Left ventricle myocardium inferior (tissue), 1 donor: ENCODE measurements around the gene NFIA. TPM values are rescaled to one million over a fixed set of nuclear protein-coding genes. Genes with fewer than 3 reads are reported as not detected.

Experiments
- DNase-seq: peaks from one replicate; pipeline ENCODE4 v3.0.0-alpha.2; 2020
- H3K27ac ChIP-seq: fragments of 200-600 bp; replicated peaks from 2 replicates; pipeline ENCODE4 v1.8.0; 2021
- H3K27me3 ChIP-seq: fragments of 200-600 bp; 2 replicates; pipeline ENCODE4 v1.8.0; 2021; ENCODE audit warnings: low read depth
- H3K36me3 ChIP-seq: fragments of 200-600 bp; 2 replicates; pipeline ENCODE4 v1.8.0; 2021
- H3K4me1 ChIP-seq: fragments of 200-600 bp; 2 replicates; pipeline ENCODE4 v1.8.0; 2021
- H3K4me3 ChIP-seq: fragments of 200-600 bp; 2 replicates; pipeline ENCODE4 v1.8.0; 2021; ENCODE audit warnings: mild to moderate bottlenecking, moderate library complexity
- H3K9me3 ChIP-seq: fragments of 200-600 bp; replicated peaks from 2 replicates; pipeline ENCODE4 v1.8.0; 2021
- intact Hi-C: fragments of 100-400 bp; cut with micrococcal nuclease; formaldehyde crosslinking; loops from one replicate; pipeline ENCODE4 v1.11.0; 2022
- total RNA-seq: library from RNA; stranded (reverse); fragmentation: NEBNext Ultra II Directional; extraction: Animal tissue kit (Norgen Biotek cat#: 25700); gene quantifications from one replicate; pipeline ENCODE4 v1.2.1, GENCODE V29; 2021
- TF ChIP-seq, protein P1 (sequence below): fragments of 200-600 bp; IDR thresholded peaks from 2 replicates; pipeline ENCODE4 v1.8.0; 2021; ENCODE audit warnings: antibody characterized with exemption, mild to moderate bottlenecking, borderline replicate concordance
- donor health status: DM: no; HTN: yes; CAD: no; lungs with severe emphysema.

Gene NFIA
- total RNA-seq, 1 donor from 2014 or later: 90.2 TPM

DNA sequence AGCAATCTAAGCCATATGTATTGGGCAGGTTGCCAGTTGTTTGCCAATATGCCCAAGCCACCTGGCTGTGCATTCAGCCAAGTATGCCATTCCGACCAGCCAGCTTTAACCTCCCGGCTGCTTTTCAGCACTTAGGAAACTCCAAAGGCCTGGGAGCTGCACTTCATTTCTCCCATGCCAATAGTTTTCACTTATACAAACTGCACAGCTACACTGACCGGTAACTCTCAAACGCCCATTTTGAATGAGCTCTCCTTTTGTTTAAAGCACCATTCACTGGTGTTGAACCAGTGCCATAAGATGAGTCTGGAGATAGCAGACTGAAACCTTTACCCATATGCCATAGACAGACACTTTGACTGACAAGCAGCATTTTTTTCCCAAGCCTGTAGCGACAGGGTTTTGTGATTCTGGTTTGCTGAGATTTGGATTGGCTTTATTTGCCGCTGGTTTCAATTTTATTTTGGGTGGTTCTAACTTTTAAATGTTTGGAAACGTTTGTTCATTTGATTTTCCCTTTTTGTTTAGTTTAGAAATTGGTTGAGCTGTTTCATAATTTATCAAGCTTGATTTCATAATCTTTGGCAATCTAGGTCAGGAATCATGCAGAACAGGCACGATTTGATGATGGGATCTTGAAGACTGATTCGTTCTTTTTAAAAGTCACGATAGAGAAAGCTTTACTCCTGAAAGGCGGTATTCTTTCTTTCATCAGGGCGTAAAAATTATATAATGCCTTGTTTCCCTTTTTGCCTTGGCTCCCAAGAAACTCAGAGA, 144.6 kb downstream of the NFIA start:
- no peak overlapping the region for H3K4me3 ChIP-seq
- no peaks in the 10 kb centered on the region for H3K36me3 ChIP-seq
- intact Hi-C loops: no loop called here
- H3K4me1 ChIP-seq: peaks cover 64% of the 10 kb centered on the region
- TF ChIP-seq, protein P1, sequence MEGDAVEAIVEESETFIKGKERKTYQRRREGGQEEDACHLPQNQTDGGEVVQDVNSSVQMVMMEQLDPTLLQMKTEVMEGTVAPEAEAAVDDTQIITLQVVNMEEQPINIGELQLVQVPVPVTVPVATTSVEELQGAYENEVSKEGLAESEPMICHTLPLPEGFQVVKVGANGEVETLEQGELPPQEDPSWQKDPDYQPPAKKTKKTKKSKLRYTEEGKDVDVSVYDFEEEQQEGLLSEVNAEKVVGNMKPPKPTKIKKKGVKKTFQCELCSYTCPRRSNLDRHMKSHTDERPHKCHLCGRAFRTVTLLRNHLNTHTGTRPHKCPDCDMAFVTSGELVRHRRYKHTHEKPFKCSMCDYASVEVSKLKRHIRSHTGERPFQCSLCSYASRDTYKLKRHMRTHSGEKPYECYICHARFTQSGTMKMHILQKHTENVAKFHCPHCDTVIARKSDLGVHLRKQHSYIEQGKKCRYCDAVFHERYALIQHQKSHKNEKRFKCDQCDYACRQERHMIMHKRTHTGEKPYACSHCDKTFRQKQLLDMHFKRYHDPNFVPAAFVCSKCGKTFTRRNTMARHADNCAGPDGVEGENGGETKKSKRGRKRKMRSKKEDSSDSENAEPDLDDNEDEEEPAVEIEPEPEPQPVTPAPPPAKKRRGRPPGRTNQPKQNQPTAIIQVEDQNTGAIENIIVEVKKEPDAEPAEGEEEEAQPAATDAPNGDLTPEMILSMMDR: no peak
- peak overlapping the region; percentile 54 for H3K27ac ChIP-seq
- DNase-seq: no peak
- no peaks in the 10 kb centered on the region for H3K27me3 ChIP-seq
- no peaks in the 10 kb centered on the region for H3K9me3 ChIP-seq

DNA sequence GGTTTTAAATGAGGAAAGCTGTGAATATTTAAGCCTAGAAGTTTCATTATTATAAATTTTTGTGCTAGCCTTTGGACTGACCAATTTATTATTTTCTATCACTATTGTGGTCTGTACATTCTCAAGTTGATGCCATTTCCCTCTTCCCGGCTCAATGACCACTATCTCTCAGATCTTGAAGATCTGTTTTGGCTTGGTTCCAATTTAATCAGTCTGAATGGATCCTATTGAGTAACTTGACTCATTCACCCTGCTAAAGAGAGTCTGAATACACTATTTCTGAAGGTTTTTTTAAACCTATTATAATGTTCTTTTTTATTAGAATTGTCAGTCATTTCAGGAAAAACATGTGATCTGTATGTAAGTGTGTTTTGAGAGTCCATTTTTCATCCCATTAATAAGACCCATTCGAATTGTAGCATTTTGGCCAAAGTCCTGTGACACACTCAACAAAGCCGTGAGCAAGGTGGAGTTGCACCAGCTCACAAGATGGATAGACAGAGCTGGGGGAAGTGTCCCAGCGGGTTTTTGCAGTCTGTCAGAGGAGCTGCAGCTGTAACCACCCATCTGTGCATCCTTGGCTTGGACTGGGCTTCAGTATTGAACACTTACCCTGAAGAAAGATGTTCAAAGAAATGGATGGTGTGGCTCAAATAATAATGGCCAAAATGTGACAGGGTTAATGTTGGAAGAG, 145.6 kb downstream of the NFIA start:
- H3K9me3 ChIP-seq: no peaks in the 10 kb centered on the region
- H3K27me3 ChIP-seq: no peaks in the 10 kb centered on the region
- H3K4me3 ChIP-seq: no peak overlapping the region
- TF ChIP-seq, protein P1: no peak
- intact Hi-C loops: no loop called here
- H3K4me1 ChIP-seq: peaks cover 65% of the 10 kb centered on the region
- no peak for DNase-seq
- no peaks in the 10 kb centered on the region for H3K36me3 ChIP-seq
- H3K27ac ChIP-seq: no peak overlapping the region

DNA sequence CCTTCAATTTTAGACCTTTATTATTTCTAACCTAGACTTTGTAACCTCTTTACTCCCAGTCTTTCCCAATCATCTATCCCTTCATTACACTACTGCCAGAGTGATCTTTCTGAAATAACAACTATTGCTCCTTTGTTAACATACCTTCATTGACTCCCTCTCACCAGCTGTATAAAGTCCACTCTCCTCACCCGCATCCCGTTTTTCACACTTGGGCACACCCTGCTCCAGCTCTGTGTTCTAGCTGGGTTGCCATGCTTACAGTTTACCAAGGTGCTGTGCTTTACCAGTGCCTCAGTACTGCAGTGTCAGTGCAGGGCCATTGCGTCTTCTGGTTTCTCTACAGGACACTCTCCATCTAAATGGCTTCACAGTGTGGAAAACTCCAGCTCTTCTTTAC, 148.2 kb downstream of the NFIA start:
- Histone ChIP-seq H3K9me3 (no peaks in the 10 kb centered on the region), H3K4me3 (no peak overlapping the region), H3K27me3 (no peaks in the 10 kb centered on the region), H3K36me3 (no peaks in the 10 kb centered on the region), H3K27ac (no peak overlapping the region), H3K4me1 (peaks cover 47% of the 10 kb centered on the region)
- intact Hi-C loops: no loop called here
- TF ChIP-seq, protein P1: no peak
- no peak for DNase-seq

DNA sequence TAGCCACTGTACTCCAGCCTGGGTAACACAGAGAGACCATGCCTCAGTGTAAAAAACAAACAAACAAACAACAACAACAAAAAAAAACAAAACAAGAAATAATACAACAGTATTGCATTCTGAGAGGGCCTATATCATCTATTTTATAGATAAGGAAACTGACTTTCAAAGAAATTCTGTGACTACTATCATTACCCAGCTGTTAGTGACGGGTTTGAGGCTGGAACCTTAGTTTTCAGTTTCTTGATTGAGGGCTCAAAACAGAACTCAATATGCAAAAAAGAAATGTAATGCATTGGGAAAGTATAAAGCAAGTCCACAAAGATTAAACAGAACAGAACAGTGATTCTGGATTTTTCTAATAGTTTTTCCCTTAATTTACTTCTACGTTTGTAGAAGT, 149.4 kb downstream of the NFIA start:
- no peak for DNase-seq
- H3K27me3 ChIP-seq: no peaks in the 10 kb centered on the region
- TF ChIP-seq, protein P1: no peak
- H3K4me1 ChIP-seq: peaks cover 35% of the 10 kb centered on the region
- intact Hi-C loops: no loop called here
- no peaks in the 10 kb centered on the region for H3K36me3 ChIP-seq
- H3K9me3 ChIP-seq: no peaks in the 10 kb centered on the region
- no peak overlapping the region for H3K4me3 ChIP-seq
- no peak overlapping the region for H3K27ac ChIP-seq

DNA sequence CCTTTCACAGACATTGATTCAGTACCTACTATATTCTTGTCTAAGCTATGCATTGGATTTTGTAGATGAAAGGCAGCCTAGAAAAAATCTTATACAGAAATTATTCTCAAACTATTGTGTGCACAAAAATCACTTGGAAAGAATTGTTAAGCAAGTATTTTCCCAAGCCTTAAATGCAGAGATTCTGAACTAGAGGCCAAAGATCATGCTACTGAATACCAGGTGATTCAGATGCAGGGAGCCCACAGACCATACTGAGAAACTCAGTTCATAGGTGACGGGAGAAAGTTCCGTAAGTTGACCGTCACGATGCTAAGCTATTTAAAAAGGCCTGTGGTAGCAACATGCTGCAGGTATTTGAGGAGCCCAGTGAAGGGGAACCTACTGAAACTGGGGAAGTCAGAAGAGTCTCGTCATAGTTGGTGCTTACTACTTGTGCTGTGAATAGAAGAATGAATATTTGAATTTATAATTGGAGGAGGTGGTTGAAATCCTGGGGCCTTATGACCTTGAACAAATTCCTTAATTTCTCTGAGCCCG, 150.8 kb downstream of the NFIA start:
- Histone ChIP-seq H3K36me3 (no peaks in the 10 kb centered on the region), H3K27ac (no peak overlapping the region), H3K4me3 (no peak overlapping the region), H3K9me3 (no peaks in the 10 kb centered on the region), H3K4me1 (peaks cover 30% of the 10 kb centered on the region), H3K27me3 (no peaks in the 10 kb centered on the region)
- intact Hi-C loops: no loop called here
- no peak for DNase-seq
- TF ChIP-seq, protein P1: no peak
